Measurements from ENCODE around the gene ZNF618.

ZNF618 gene

GRCh38 chr9:114001410-114001685 lies 125.2 kb downstream of the ZNF618 start:
- TF ChIP-seq CTCF (IDR thresholded peaks at IDR 0.05; ENCODE audit: low read depth, low read length, poor library complexity, severe bottlenecking) (no peak), EZH2phosphoT487 (IDR thresholded peaks at IDR 0.05; ENCODE audit: borderline replicate concordance, low read length) (no peak)
- H3K4me1 ChIP-seq (ENCODE audit: control insufficient read depth, low read length) = no peaks in the 10 kb centered on the region

GRCh38 chr9:114001794-114002261 lies 125.7 kb downstream of the ZNF618 start:
- Histone ChIP-seq H3K36me3 (ENCODE audit: control insufficient read depth, low read length) (no peaks in the 10 kb centered on the region), H3K79me2 (ENCODE audit: control insufficient read depth, low read length) (no peaks in the 10 kb centered on the region), H3K4me2 (ENCODE audit: low read length) (no peak overlapping the region), H3K4me1 (ENCODE audit: control insufficient read depth, low read length) (no peaks in the 10 kb centered on the region), H3F3A (ENCODE audit: control insufficient read depth, insufficient read depth) (no peaks in the 10 kb centered on the region), H3K27me3 (ENCODE audit: control insufficient read depth, low read length) (no peaks in the 10 kb centered on the region; the same call in 1 of the 2 replicates), H3K9me2 (replicated peaks; ENCODE audit: control insufficient read depth, low read length) (no peaks in the 10 kb centered on the region), H3K27ac (ENCODE audit: low read depth, low read length) (no peak overlapping the region), H3K9me3 (ENCODE audit: control insufficient read depth, insufficient read depth, low read length) (no peaks in the 10 kb centered on the region), H4K20me1 (ENCODE audit: control insufficient read depth, insufficient read depth, low read depth, low read length) (no peaks in the 10 kb centered on the region), H3K4me3 (ENCODE audit: low read length) (no peak overlapping the region)
- TF ChIP-seq CTCF (IDR thresholded peaks at IDR 0.05; ENCODE audit: low read depth, low read length, poor library complexity, severe bottlenecking) = no peak
- TF ChIP-seq EZH2phosphoT487 (IDR thresholded peaks at IDR 0.05; ENCODE audit: borderline replicate concordance, low read length) = no peak

More at GRCh38 chr9:114001410-114001685, 125.2 kb downstream of the ZNF618 start:
- Histone ChIP-seq H3K9me3 (ENCODE audit: control insufficient read depth, insufficient read depth, low read length) (no peaks in the 10 kb centered on the region), H3K79me2 (ENCODE audit: control insufficient read depth, low read length) (no peaks in the 10 kb centered on the region), H3K27me3 (ENCODE audit: control insufficient read depth, low read length) (no peaks in the 10 kb centered on the region; the same call in 1 of the 2 replicates), H3K27ac (ENCODE audit: low read depth, low read length) (no peak overlapping the region), H3K4me3 (ENCODE audit: low read length) (no peak overlapping the region), H3K36me3 (ENCODE audit: control insufficient read depth, low read length) (no peaks in the 10 kb centered on the region), H3K9me2 (replicated peaks; ENCODE audit: control insufficient read depth, low read length) (no peaks in the 10 kb centered on the region), H3F3A (ENCODE audit: control insufficient read depth, insufficient read depth) (no peaks in the 10 kb centered on the region), H3K4me2 (ENCODE audit: low read length) (no peak overlapping the region), H4K20me1 (ENCODE audit: control insufficient read depth, insufficient read depth, low read depth, low read length) (no peaks in the 10 kb centered on the region)

GRCh38 chr9:114002271-114002985 lies 126.3 kb downstream of the ZNF618 start:
- no peaks in the 10 kb centered on the region for H3K4me1 ChIP-seq (ENCODE audit: control insufficient read depth, low read length)
- no peaks in the 10 kb centered on the region for H3F3A ChIP-seq (ENCODE audit: control insufficient read depth, insufficient read depth)
- no peak overlapping the region for H3K4me3 ChIP-seq (ENCODE audit: low read length)
- no peaks in the 10 kb centered on the region; the same call in 1 of the 2 replicates for H3K27me3 ChIP-seq (ENCODE audit: control insufficient read depth, low read length)
- H4K20me1 ChIP-seq (ENCODE audit: control insufficient read depth, insufficient read depth, low read depth, low read length) = no peaks in the 10 kb centered on the region
- no peaks in the 10 kb centered on the region for H3K79me2 ChIP-seq (ENCODE audit: control insufficient read depth, low read length)
- H3K4me2 ChIP-seq (ENCODE audit: low read length) = no peak overlapping the region
- no peaks in the 10 kb centered on the region for H3K36me3 ChIP-seq (ENCODE audit: control insufficient read depth, low read length)
- H3K9me3 ChIP-seq (ENCODE audit: control insufficient read depth, insufficient read depth, low read length) = no peaks in the 10 kb centered on the region
- H3K27ac ChIP-seq (ENCODE audit: low read depth, low read length) = no peak overlapping the region
- TF ChIP-seq EZH2phosphoT487 (IDR thresholded peaks at IDR 0.05; ENCODE audit: borderline replicate concordance, low read length) (no peak), CTCF (IDR thresholded peaks at IDR 0.05; ENCODE audit: low read depth, low read length, poor library complexity, severe bottlenecking) (no peak)
- no peaks in the 10 kb centered on the region for H3K9me2 ChIP-seq (replicated peaks; ENCODE audit: control insufficient read depth, low read length)
